Liver (tissue), 9 donors: ENCODE results near the gene SLC66A1. TPM values are rescaled to one million over a fixed set of nuclear protein-coding genes. Genes with fewer than 3 reads are reported as not detected.

Experiments used
- DNase-seq: peaks from one replicate; pipeline ENCODE4 v3.0.0-alpha.2; 2017; ENCODE audit warnings: low spot score
- H3K27ac ChIP-seq, 2 donors: one replicate each; pipeline ENCODE4 v1.7.0; 2013; ENCODE audit warnings: inconsistent platforms in 2 of 2, low read length in 2 of 2, control low read depth in 1 of 2, low read depth in 1 of 2, mild to moderate bottlenecking in 1 of 2
- H3K27me3 ChIP-seq, 4 donors: one replicate each; pipeline versions ENCODE4 v1.6.1 to v1.7.0; 2013; ENCODE audit warnings: low read length in 3 of 4, inconsistent platforms in 1 of 4, mild to moderate bottlenecking in 1 of 4, moderate library complexity in 1 of 4; ENCODE audit not compliant: control insufficient read depth in 4 of 4, insufficient read depth in 4 of 4
- H3K36me3 ChIP-seq, 4 donors: one replicate each; pipeline versions ENCODE4 v1.6.1 to v1.7.0; 2013; ENCODE audit warnings: low read length in 3 of 4, mild to moderate bottlenecking in 3 of 4, low read depth in 1 of 4, moderate library complexity in 1 of 4; ENCODE audit not compliant: control insufficient read depth in 4 of 4, insufficient read depth in 3 of 4
- H3K4me1 ChIP-seq, 4 donors: one replicate each; pipeline versions ENCODE4 v1.6.1 to v1.7.0; 2013; ENCODE audit warnings: low read length in 3 of 4, mild to moderate bottlenecking in 3 of 4, moderate library complexity in 1 of 4; ENCODE audit not compliant: control insufficient read depth in 4 of 4, insufficient read depth in 4 of 4
- H3K4me3 ChIP-seq, 3 donors: one replicate each; pipeline versions ENCODE4 v1.6.1 to v1.7.0; 2013; ENCODE audit warnings: low read length in 3 of 3, control low read depth in 1 of 3, low read depth in 1 of 3, mild to moderate bottlenecking in 1 of 3
- H3K9ac ChIP-seq, 2 donors: one replicate each; pipeline ENCODE4 v1.7.0; 2013; ENCODE audit warnings: low read length in 2 of 2, mild to moderate bottlenecking in 2 of 2, moderate library complexity in 2 of 2, control low read depth in 1 of 2, low read depth in 1 of 2
- H3K9me3 ChIP-seq, 4 donors: one replicate each; pipeline versions ENCODE4 v1.6.1 to v1.7.0; 2013; ENCODE audit warnings: low read length in 3 of 4; ENCODE audit not compliant: control insufficient read depth in 4 of 4
- EGR1 ChIP-seq, 2 donors: IDR thresholded peaks; 2 replicates each; pipeline ENCODE4 v1.6.1; 2016 to 2018; ENCODE audit warnings: antibody characterized with exemption in 2 of 2, low read depth in 2 of 2
- FOXA1 ChIP-seq: IDR thresholded peaks from 2 replicates; pipeline ENCODE4 v1.6.1; 2016; ENCODE audit warnings: antibody characterized with exemption
- FOXA2 ChIP-seq: IDR thresholded peaks from 2 replicates; pipeline ENCODE4 v1.6.1; 2016; ENCODE audit warnings: antibody characterized with exemption
- GABPA ChIP-seq, 2 donors: IDR thresholded peaks in 1 of 2; conservative IDR thresholded peaks in 1 of 2; 2 replicates each; pipeline ENCODE4 v1.6.1; 2016; ENCODE audit warnings: antibody characterized with exemption in 2 of 2, mild to moderate bottlenecking in 1 of 2, moderate library complexity in 1 of 2
- HNF4A ChIP-seq, 2 donors: conservative IDR thresholded peaks; 2 replicates each; pipeline ENCODE4 v1.6.1; 2016; ENCODE audit warnings: antibody characterized with exemption in 2 of 2, mild to moderate bottlenecking in 2 of 2
- HNF4G ChIP-seq: IDR thresholded peaks from 2 replicates; pipeline ENCODE4 v1.6.1; 2016; ENCODE audit warnings: antibody characterized with exemption
- JUND ChIP-seq, 2 donors: IDR thresholded peaks; 2 replicates each; pipeline ENCODE4 v1.6.1; 2016; ENCODE audit warnings: antibody characterized with exemption in 2 of 2
- NR2F2 ChIP-seq: IDR thresholded peaks from 2 replicates; pipeline ENCODE4 v1.6.1; 2016; ENCODE audit warnings: antibody characterized with exemption
- RAD21 ChIP-seq, 2 donors: IDR thresholded peaks; 2 replicates each; pipeline ENCODE4 v1.6.1; 2016; ENCODE audit warnings: antibody characterized with exemption in 2 of 2, mild to moderate bottlenecking in 2 of 2
- RXRA ChIP-seq, 2 donors: IDR thresholded peaks; 2 replicates each; pipeline ENCODE4 v1.6.1; 2017 to 2018; ENCODE audit warnings: antibody characterized with exemption in 2 of 2, mild to moderate bottlenecking in 1 of 2
- SP1 ChIP-seq: IDR thresholded peaks from 2 replicates; pipeline ENCODE4 v1.6.1; 2018; ENCODE audit warnings: antibody characterized with exemption, mild to moderate bottlenecking
- TAF1 ChIP-seq: conservative IDR thresholded peaks from 2 replicates; pipeline ENCODE4 v1.6.1; 2016; ENCODE audit warnings: antibody characterized with exemption, mild to moderate bottlenecking
- YY1 ChIP-seq: IDR thresholded peaks from 2 replicates; pipeline ENCODE4 v1.6.1; 2016; ENCODE audit warnings: antibody characterized with exemption, mild to moderate bottlenecking
- WGBS: extraction: QIAGEN DNeasy Blood & Tissue Kit; methylation state at CpG from one replicate; pipeline ENCODE4 v1.1.7; 2013; 5-methylcytosine and 5-hydroxymethylcytosine counted together
- polyA plus RNA-seq, 2 donors: library from polyadenylated mRNA; stranded (reverse) in 1 of 2; unstranded in 1 of 2; fragments of 200-250 nt in 1 of 2; fragments of >200 nt in 1 of 2; fragmentation: Nextera tagmentation in 1 of 2; extraction: Ambion mirVana in 1 of 2; gene quantifications; one replicate each; pipeline versions ENCODE4 v1.2.1 to v1.2.3, GENCODE V29; 2013 to 2015
- total RNA-seq, 2 donors: library from RNA; depleted of rRNA; stranded (reverse); fragments of >200 nt; gene quantifications; one replicate each; pipeline ENCODE4 v1.2.3, GENCODE V29; 2014
- TF ChIP-seq, protein P1 (sequence below): IDR thresholded peaks from 2 replicates; pipeline ENCODE4 v1.6.1; 2016; ENCODE audit warnings: antibody characterized with exemption
- TF ChIP-seq, protein P2 (sequence below): IDR thresholded peaks from 2 replicates; pipeline ENCODE4 v1.6.1; 2016; ENCODE audit warnings: antibody characterized with exemption, mild to moderate bottlenecking
- TF ChIP-seq, protein P3 (sequence below): IDR thresholded peaks from 2 replicates; pipeline ENCODE4 v1.6.1; 2016; ENCODE audit warnings: antibody characterized with exemption
- TF ChIP-seq, protein P4 (sequence below): IDR thresholded peaks from 2 replicates; pipeline ENCODE4 v1.6.1; 2016; ENCODE audit warnings: antibody characterized with exemption
- TF ChIP-seq, protein P5 (sequence below): fragments of 150-350 bp; IDR thresholded peaks from 2 replicates; pipeline ENCODE4 v1.5.1; 2017; ENCODE audit warnings: improper control_type of control experiment, low read depth, low read length; ENCODE audit not compliant: missing input control
- donor health status: healthy.
- donor health status: healthy.
- donor health status: healthy.
- donor health status: healthy.
- donor health status: healthy.

The SLC66A1 gene
- total and polyA plus RNA-seq, 4 donors, result 6.8 to 16.0 (median 14.0) TPM

DNA sequence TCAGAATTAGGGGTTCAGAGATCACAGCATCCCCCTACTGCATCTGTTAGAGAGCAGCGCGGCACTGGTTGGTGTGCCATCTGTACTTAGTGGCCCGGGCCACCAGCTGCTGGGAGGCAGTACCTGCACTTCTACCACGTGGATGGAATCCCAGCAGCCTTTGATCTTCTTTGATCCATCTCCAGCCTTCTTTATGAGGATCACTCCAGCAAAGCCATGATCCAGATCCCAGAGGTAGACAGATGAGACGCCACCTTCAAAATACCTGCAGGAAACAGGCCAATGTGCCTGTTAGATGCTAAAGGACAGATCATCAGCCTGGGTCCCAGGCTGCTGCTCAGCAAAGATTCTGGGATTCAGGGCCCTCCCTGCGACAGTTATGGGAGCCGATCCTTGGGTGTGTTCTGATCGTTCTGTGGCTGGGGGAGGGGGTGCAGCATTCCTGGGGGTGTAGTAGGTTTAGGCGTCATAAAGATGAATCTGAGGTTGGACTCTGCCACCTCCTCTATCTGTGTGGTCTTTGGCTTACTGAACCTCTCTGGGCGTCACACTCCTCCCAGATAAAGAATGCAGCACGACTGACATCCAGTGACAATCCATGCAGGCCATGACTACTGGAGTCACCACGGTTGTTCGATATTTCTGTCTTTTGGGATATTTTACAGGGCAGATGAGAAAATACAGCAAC, 45.3 kb downstream of the SLC66A1 start:
- Histone ChIP-seq H3K27ac (no peak overlapping the region), H3K36me3 (peaks cover 6 to 41% (median 22%) of the 10 kb centered on the region in 4 donors), H3K4me3 (no peak overlapping the region), H3K9ac (no peak overlapping the region), H3K4me1 (no peaks in the 10 kb centered on the region), H3K27me3 (no peaks in the 10 kb centered on the region), H3K9me3 (no peaks in the 10 kb centered on the region)
- TF ChIP-seq NR2F2 (no peak), HNF4A (conservative IDR thresholded peaks at IDR 0.05) (no peak), TAF1 (no peak), FOXA2 (no peak), JUND (IDR thresholded peaks at IDR 0.05) (no peak), RAD21 (IDR thresholded peaks at IDR 0.05) (no peak), EGR1 (IDR thresholded peaks at IDR 0.05; ENCODE audit: low read depth in 2 of 2) (no peak), HNF4G (no peak), GABPA (IDR thresholded peaks at IDR 0.05 in 1 of 2, conservative IDR thresholded peaks at IDR 0.05 in 1 of 2) (no peak), YY1 (no peak), FOXA1 (no peak), RXRA (IDR thresholded peaks at IDR 0.05) (no peak), SP1 (no peak)
- TF ChIP-seq, protein P1, sequence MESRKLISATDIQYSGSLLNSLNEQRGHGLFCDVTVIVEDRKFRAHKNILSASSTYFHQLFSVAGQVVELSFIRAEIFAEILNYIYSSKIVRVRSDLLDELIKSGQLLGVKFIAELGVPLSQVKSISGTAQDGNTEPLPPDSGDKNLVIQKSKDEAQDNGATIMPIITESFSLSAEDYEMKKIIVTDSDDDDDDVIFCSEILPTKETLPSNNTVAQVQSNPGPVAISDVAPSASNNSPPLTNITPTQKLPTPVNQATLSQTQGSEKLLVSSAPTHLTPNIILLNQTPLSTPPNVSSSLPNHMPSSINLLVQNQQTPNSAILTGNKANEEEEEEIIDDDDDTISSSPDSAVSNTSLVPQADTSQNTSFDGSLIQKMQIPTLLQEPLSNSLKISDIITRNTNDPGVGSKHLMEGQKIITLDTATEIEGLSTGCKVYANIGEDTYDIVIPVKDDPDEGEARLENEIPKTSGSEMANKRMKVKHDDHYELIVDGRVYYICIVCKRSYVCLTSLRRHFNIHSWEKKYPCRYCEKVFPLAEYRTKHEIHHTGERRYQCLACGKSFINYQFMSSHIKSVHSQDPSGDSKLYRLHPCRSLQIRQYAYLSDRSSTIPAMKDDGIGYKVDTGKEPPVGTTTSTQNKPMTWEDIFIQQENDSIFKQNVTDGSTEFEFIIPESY, result no peak
- TF ChIP-seq, protein P2, sequence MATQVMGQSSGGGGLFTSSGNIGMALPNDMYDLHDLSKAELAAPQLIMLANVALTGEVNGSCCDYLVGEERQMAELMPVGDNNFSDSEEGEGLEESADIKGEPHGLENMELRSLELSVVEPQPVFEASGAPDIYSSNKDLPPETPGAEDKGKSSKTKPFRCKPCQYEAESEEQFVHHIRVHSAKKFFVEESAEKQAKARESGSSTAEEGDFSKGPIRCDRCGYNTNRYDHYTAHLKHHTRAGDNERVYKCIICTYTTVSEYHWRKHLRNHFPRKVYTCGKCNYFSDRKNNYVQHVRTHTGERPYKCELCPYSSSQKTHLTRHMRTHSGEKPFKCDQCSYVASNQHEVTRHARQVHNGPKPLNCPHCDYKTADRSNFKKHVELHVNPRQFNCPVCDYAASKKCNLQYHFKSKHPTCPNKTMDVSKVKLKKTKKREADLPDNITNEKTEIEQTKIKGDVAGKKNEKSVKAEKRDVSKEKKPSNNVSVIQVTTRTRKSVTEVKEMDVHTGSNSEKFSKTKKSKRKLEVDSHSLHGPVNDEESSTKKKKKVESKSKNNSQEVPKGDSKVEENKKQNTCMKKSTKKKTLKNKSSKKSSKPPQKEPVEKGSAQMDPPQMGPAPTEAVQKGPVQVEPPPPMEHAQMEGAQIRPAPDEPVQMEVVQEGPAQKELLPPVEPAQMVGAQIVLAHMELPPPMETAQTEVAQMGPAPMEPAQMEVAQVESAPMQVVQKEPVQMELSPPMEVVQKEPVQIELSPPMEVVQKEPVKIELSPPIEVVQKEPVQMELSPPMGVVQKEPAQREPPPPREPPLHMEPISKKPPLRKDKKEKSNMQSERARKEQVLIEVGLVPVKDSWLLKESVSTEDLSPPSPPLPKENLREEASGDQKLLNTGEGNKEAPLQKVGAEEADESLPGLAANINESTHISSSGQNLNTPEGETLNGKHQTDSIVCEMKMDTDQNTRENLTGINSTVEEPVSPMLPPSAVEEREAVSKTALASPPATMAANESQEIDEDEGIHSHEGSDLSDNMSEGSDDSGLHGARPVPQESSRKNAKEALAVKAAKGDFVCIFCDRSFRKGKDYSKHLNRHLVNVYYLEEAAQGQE, result no peak
- TF ChIP-seq, protein P3, sequence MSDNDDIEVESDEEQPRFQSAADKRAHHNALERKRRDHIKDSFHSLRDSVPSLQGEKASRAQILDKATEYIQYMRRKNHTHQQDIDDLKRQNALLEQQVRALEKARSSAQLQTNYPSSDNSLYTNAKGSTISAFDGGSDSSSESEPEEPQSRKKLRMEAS, result no peak
- TF ChIP-seq, protein P4, sequence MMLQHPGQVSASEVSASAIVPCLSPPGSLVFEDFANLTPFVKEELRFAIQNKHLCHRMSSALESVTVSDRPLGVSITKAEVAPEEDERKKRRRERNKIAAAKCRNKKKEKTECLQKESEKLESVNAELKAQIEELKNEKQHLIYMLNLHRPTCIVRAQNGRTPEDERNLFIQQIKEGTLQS, result no peak
- TF ChIP-seq, protein P5, sequence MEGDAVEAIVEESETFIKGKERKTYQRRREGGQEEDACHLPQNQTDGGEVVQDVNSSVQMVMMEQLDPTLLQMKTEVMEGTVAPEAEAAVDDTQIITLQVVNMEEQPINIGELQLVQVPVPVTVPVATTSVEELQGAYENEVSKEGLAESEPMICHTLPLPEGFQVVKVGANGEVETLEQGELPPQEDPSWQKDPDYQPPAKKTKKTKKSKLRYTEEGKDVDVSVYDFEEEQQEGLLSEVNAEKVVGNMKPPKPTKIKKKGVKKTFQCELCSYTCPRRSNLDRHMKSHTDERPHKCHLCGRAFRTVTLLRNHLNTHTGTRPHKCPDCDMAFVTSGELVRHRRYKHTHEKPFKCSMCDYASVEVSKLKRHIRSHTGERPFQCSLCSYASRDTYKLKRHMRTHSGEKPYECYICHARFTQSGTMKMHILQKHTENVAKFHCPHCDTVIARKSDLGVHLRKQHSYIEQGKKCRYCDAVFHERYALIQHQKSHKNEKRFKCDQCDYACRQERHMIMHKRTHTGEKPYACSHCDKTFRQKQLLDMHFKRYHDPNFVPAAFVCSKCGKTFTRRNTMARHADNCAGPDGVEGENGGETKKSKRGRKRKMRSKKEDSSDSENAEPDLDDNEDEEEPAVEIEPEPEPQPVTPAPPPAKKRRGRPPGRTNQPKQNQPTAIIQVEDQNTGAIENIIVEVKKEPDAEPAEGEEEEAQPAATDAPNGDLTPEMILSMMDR, result no peak
- WGBS, result 92% methylated on average over 13 of the region's 13 CpGs
- DNase-seq, result no peak
